OCI-M2 (cell line): Measurements from ENCODE around the gene CIP2A.

Source experiments
- DNase-seq: peaks from one replicate; lab custom pipeline; 2025; ENCODE audit not compliant: unreplicated experiment; lab: John Stamatoyannopoulos, UW

Gene CIP2A

DNA sequence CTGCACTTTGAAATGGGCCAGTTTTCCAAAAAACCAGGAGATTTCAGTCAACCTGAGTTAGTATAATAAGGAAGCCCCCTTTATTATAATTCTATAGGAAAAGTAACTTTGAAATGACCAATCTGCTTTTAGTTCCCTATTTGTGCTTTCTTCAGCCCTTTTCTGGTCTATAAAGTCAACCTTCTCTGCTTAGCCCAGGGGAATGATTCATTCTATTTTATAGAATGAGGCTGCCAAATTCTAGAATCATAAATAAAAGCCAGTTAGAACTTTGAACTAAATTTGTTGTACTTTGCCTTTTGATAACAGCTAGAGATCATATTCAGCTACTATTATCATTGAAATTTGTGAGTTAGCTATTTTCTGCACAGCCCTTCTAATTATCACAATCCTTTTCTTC is 24.7 kb downstream of the CIP2A start:
- DNase-seq, result no peak

DNA sequence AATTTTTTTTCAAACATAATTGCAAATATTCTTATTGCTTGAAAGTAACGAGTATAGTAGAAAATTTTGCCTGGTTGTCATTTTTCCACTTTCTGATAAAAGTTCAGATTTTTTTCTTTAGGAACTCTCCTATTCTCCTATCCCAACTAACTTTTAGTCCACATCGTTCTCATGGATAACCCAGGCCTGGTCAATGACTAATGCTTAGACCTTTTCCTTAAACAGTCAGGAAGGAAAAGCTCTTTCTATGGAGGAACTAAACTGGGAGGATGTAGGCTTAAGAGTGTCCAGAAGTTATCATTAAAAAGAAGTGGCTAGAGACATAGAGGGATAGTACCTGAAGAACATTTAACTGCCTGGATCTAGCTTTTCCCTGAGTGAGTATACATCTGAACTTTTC is 26.7 kb downstream of the CIP2A start:
- DNase-seq, result no peak

DNA sequence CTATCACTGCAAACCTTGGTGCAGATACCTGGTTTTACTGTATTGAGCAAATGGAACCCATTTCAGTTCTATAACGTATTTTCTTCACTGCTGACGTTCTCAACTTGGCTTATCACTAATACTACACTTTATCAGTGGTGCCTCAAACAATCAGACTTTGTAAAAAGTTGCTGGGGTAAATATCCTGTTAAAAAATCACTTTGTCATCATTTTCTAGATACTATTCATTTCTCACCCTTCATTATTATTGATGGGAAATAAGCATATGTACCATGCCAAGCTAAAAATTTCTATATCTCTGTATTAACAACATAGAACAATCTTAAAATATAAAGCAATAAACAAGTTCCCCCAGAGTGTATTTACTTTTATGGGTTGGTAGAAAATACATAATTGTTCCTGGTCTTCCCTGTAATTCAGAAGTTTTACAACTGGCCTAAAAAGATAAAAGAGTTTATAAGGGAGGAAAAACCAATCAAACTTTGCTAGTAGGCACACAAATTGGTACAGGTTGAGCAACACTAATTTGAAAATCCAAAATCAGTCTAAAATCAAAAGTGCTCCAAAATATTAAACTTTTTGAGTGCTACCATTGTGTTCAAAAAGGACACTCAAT is 33.2 kb downstream of the CIP2A start:
- DNase-seq, result no peak

DNA sequence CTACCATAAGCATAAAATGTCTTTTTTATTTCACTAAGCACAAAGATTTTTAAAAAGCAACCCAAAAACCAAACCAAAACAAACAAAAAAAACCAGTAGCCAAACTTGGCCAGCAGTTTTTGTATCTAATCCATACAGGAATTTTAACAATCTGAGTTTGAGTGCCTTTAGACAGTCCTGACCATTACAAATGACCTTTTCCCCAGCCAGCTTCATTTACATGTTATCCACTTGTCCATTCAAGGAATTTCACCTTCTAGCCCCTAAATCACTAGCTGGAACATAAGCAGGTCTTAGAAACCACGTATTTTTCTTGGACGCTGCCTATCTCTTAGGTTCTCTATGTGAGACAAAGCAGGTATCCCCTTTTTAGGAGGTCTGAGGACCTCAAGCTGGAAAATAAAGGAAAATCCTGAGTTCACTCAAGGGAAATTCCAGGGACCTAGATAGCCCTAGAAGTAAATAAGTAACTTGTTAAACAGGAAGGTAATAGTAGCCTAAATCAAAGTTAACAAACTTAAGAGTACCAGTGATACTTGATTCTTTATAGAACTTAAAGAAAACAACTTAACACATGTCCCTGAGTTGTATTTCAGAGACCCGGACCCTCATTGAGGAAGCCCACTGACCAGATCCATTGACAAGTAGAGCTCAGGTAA is 34.2 kb downstream of the CIP2A start:
- DNase-seq, result no peak

DNA sequence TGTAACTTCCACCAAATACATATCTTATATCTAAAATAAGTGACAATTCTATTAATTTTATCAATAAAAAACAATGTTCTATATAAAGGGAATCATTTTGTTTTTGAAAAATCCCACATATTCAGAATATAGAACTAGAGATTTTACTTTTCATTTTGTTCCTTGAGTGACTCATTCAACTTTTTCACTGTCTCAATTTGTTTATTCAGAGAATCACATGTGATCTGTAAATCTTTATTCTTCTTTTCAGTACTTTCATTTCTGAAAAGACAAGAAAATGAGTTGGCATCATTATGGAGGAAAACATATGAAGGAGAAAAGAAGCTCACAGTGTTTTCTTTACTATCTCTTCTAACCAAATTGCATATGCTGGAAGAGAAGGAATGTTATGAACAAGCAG is 35.0 kb downstream of the CIP2A start:
- no peak for DNase-seq

DNA sequence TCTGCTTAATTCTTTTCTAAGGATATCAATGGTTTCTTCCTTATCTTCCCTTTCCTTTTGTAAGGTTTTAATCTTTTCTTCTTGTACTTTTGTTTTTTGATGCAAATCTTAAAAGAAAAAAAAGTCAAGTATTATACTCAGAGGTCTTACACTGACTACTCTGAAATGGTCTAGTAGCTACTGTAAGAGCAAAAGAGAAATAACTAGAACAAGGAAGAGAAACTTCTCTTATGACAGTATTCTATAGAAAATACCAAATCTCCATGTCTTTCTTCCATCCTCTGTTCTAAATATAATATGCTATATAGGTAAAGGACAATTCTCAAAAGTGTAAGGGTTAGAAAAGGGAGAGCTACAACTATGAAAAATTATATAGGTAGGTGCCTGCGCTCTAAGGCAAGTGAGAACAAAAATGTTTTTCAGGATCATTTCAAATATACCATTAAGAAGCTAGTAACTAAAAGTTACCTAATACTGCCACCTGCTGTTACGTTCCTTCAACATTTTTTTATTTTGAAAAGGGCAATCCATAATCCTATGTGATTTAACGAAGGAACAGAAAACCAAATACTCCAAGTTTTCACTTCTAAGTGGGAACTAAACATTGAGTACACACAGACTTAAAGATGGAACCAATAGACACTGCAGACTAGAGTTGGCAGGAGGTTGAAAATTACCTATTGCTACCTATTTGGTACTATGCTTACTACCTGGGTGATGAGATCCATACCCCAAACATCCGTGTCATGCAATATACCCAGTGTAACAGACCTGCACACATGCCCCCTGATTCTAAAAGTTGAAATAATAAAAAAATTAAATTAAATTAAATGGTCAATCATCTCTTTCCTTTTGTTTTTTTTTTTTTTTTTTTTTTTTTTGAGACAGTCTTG is 36.7 kb downstream of the CIP2A start:
- DNase-seq, result no peak

DNA sequence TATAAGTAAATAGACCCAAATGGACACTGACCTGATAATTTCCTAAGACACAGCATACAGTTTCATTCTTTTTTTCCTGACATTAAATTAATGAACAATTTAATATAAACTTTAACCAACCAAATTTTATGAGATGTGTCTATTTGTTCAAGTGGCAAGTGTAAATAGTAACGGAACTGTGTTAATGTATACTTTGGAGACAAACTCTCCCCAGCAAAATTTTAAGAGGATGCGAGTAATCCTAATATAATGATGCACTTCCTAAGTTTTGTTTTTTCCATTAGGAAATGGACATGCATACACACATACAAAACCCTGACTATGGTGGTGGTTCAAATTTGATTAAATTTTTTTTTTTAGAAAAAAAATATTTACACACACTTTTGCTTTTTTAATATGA is 40.4 kb downstream of the CIP2A start:
- no peak for DNase-seq

DNA sequence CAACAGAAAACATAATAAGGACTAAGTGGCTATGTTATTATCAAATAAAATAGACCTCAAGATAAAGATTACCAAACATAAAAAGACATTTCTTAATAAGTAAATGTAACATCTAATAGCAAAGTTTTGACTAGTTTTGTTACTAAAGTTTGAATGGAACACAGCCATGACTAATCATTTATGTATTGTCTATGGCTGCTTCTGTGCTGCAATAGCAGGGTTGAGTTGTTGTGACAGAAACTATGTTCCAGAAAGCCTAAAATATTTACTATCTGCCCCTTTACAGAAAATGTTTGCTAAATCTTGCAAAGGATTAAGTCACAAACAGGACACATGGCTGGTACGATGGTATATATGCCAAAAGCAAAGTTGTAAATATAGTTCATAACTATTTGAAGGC is 40.9 kb downstream of the CIP2A start:
- no peak for DNase-seq

DNA sequence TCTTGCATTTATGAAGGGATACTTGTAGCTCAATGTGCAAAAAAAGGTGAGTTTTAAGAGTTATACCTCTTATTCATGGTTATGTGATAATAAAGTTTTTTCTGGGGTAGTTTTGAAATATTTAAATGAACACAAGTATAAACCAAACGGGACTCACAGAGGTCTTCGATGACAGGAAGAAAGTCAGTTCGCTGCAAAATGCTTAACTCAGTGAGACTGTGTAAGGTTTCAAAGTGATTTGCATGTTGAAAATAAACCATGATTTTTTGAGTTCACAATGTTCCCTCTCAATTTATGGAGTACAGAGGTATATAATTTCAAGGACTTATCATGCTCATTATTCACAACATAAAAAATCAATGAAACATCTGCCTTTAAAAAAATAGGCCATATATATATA is 42.5 kb downstream of the CIP2A start:
- DNase-seq, result no peak

DNA sequence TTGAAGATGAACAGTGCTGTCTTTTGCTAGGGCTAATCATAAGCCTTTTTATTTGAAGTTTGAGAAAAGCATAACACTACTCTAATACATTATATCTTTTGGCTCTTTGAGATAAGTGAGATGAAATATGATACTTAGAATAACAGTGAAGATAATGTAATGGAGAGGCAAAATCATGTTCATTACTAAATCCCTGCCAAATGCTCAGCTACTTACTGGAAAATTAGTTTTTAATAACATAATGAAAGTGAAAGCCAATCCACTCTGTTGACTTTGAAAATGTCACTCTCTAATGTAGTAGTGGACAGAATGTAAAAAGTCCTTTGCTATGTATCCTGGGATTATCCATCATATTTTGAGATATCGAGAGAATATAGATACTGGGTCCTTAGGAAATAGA is 43.0 kb downstream of the CIP2A start:
- no peak for DNase-seq

DNA sequence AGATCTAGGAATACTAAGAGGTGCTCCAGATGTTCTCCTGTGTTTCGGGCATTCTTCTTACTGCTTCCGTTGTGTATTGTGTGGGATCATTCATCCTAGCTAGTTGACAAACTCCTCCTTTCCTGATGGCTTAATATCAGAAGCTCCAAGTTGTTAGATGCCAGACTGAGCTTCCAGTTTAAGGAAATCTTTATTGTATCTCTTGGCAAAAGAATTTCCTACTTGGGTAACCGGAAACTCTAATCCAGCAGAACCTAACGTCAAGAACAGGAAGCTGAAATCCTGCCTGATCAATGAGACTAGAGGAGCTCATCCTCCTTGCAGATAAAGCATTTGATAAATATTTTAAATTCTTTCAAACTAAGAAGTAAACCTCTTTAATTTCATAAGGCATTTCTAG is 51.2 kb downstream of the CIP2A start:
- DNase-seq, result no peak

DNA sequence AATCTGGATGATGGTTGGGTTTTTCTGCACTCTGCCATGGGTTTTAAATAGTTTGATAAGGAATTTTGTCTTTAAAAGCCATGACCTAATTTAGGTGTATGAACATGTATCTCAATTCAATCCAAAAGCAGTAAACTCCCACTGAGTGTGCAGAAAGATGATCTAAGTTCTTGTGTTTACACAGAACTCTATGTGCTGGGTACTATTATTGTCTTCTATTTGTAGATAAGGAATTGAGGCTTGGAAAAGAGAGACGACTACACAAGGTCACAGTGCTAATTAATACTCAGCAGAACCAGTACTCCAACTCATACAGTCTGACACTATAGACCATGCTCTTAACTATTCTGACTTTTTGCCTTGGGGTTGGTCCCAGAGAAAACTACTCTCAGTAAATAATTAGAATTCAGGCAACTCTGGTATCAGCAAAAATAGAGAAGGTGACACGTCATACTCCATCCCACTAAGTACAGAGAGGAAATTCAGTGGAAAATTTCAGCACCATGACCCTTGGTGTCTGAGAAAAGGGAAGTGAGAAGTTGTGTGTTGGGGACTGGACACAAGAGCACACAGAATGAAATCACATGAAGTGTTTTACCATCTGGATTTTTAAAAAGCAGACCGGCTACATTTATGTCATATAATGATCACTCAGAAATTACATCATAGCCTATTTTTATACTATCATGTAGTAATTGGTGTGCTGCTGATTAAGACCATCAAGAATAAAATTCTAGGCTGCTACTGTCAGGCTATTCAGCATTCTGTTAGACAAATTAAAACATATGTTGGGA is 60.6 kb downstream of the CIP2A start:
- no peak for DNase-seq

DNA sequence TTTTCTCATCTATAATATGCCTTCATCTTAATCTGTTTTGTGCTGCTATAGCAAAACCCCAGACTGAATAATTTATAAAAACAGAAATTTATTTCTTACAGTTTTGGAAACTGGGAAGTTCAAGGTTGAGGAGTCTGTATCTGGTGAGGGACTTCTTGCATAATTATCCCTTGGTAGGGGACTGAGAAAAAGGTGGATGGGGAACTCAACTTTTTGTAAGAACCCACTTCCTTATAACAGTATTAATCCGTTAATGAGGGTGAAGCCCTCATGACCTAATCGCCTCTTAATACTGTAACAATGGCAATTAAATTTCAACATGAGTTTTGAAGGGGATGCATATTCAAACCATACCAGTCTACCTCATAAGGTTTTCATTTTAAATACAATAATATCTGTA is 61.4 kb downstream of the CIP2A start:
- DNase-seq, result no peak

DNA sequence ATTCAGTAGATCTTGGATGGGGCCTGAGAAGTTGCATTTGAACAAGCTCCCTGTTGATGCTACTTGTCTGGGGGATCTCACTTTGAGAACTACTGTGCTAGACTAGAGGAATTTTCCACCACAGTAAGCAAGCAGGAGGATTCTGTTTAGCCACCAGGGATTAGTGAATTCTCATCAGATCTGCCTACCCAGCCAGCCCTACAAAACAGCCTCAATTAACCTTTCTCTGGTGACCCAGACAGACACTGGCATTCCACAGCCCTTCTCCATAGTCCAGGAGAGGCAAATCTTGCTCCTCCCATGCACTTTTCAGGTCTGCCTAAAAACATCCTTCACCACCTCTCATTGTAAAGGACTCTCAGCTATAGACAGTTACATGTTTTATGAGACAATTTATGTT is 62.1 kb downstream of the CIP2A start:
- DNase-seq, result no peak

DNA sequence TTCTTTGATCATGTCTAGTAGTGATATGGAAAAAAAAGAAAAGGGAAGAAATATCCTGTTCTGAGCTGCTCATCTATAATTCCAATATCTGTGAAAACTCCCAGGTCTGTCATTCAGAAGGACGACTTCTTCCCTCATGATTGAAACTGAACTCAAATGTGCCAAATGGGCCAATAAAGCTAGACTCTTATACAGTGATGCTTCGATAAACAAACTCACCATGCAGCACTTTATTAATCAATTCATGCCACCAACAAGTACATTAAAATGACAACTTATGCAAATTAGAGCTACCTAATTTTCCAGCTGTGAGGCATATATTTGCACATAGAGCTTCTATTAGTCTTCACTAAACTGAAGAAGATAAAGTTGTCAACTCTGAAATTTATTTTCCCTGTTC is 63.3 kb downstream of the CIP2A start:
- DNase-seq, result no peak

DNA sequence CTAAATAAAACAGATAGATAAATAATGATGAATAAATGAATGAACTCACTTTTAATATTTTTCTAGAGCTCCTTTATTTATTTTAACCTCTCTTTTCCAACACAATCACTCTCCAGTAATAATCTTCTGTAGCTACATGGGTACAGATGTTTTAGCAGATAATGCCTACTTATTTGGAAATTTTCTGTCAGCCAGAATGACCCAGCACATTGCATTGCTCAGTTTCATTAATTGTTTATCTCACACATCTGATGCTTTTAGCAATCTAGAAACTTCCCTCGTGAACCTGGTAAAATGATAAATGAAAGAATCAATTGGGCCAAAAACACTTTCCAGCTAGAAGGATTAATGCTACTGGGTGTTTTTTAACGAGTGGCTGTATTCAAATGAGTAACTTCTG is 64.0 kb downstream of the CIP2A start:
- DNase-seq, result no peak

DNA sequence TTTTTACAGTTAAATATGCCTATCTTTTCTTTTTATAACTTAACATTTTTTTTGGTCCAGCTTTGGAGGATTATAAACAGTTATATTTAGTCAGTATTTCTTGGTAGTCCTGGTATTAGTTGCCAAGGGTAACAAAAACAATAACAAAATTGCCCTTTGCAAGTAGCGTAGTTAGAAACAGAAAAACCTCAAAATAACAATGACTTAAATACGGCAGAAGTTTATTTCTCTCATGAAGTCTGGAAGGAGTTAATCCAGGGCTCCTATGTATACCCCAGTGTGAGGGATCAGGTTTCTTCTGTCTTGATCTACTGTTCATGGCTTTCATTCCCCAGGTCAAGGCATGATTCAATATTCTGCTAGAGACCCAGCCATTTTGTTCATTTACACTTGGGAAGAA is 64.7 kb downstream of the CIP2A start:
- DNase-seq, result no peak

DNA sequence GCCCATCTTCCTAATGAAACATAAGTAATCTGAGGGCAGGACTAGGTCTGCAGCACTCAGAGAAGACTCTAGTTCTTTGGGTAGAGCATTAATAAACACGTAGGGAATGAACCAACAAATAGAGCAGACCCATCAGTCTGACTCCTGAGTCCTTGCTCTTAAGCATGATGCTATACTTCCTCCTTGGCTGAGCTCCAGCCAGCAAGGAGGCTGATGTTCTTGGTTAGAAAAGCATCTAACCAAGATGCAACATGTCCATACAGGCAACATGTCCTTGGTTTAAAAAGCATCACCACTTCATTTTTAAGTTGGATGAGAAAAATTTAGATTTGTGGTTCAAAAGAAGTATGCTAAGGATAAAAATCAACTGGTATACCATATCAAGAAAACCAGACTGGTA is 70.3 kb downstream of the CIP2A start:
- DNase-seq, result no peak

DNA sequence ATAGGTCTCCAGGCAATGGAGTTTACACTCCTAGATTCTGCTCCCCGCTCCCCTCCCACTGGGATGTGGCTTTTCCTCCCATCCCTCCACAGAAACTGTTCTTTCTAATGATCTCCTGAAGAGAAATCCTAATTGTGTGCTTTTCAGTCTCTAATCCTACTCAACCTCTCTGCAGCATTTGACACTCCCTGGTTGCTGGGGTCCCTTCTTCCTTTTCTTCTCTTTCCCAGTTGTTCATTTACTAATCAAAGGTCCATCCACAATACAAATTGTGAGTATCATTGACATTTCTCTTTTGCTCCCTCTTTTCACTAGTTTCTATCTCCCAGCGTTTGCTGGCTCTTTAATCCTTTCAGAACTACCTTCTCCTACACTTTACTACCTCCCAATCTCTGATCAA is 72.4 kb downstream of the CIP2A start:
- no peak for DNase-seq

DNA sequence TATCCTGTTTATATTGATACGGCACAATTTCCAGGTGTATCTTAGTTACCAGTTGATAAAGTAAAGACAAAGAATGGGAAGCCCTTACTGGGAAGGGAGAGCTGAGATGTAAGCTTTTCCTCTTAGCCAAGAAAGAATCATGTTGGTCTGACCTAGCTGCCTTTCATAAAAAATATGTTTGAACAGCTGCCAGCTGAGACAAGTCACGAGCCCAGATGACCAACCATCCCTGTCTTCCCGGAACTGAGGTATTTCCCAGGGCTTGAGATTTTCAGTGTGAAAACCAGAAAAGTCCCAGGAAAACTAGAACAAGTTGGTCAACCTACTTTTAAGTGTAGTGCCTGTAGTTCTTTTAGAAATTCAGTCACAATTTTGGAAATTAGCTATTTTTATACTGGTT is 75.3 kb downstream of the CIP2A start:
- no peak for DNase-seq

DNA sequence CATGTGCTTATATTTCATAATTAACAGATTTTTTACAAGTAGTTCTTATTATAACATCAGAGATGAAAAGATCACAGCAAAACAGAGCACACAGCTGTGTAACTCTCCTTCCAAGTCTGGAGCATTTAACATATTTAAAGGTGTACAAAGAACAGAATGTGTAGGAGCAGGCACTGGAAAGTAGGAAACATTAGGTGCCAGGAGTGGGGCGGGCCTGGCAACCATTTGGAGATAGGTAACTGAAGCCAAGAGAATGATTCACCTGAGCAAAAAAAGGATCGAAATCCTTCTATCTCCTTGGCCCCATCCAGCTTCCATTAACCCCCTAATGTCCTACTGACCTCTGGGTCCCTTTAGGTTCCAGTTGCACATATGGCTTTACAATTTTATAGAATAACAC is 76.6 kb downstream of the CIP2A start:
- no peak for DNase-seq

DNA sequence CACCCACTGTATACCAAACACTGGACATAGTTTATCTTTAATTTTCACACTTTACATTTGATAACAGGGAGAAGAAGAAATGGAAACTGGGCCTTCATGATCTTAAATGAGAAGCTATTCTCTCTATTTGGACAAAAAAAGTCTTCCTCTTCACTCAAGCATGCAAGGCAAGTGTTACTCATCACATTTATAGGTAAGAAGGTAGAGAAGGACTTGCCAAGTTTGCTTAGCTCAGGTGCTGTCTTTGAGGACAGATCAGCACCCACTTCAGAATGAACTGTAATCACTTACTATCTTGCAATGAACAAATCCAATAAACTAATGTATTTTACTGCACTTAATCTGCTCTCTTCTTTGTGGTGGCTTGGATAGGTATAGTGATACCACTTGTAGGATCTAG is 77.7 kb downstream of the CIP2A start:
- no peak for DNase-seq
